Stomach (tissue), 9 donors: ENCODE results near the gene IL6ST. TPM values are rescaled to one million over a fixed set of nuclear protein-coding genes. Genes with fewer than 3 reads are reported as not detected.

Source experiments
- DNase-seq, 2 donors: peaks; one replicate each; pipeline versions ENCODE4 v3.0.0 to v3.0.0-alpha.2; 2013 to 2019
- H3K27ac ChIP-seq, 5 donors: fragments of 200-600 bp in 4 of 5; sonication (generic) in 4 of 5; one replicate each; pipeline ENCODE4 v1.5.1; 2013 to 2019; ENCODE audit warnings: mild to moderate bottlenecking in 1 of 5, moderate library complexity in 1 of 5
- H3K27me3 ChIP-seq, 3 donors: fragments of 200-600 bp; sonication (generic); one replicate each; pipeline ENCODE4 v1.5.1; 2017 to 2019; ENCODE audit warnings: mixed run types in 1 of 3
- H3K36me3 ChIP-seq, 4 donors: fragments of 200-600 bp; sonication (generic); 1 replicate in 3 of 4; 2 replicates in 1 of 4; pipeline ENCODE4 v1.5.1; 2016 to 2019
- H3K4me1 ChIP-seq, 4 donors: fragments of 200-600 bp; sonication (generic); one replicate each; pipeline ENCODE4 v1.5.1; 2016 to 2019
- H3K4me3 ChIP-seq, 4 donors: fragments of 200-600 bp; sonication (generic) in 3 of 4; one replicate each; pipeline ENCODE4 v1.5.1; 2016 to 2019; ENCODE audit warnings: mild to moderate bottlenecking in 1 of 4
- H3K9me3 ChIP-seq, 4 donors: fragments of 200-600 bp; sonication (generic); one replicate each; pipeline ENCODE4 v1.5.1; 2016 to 2019
- EP300 ChIP-seq: sonication (generic); formaldehyde crosslinking; IDR thresholded peaks from one replicate; pipeline ENCODE4 v1.6.1; 2017; ENCODE audit warnings: antibody characterized with exemption
- POLR2A ChIP-seq, 4 donors: fragments of 450-650 bp; IDR thresholded peaks; one replicate each; pipeline ENCODE4 v1.6.1; 2016; ENCODE audit warnings: antibody characterized with exemption in 4 of 4, control low read depth in 2 of 4, mild to moderate bottlenecking in 1 of 4, moderate library complexity in 1 of 4
- POLR2AphosphoS5 ChIP-seq, 3 donors: sonication (generic); formaldehyde crosslinking; IDR thresholded peaks; one replicate each; pipeline ENCODE4 v1.6.1; 2016; ENCODE audit warnings: antibody characterized with exemption in 3 of 3
- WGBS, 5 donors: extraction: QIAGEN DNeasy Blood & Tissue Kit in 3 of 5; methylation state at CpG; one replicate each; pipeline versions ENCODE4 v1.1.5 to v1.1.7; 2013 to 2018; 5-methylcytosine and 5-hydroxymethylcytosine counted together
- intact Hi-C: fragments of 100-400 bp; cut with DNase I; formaldehyde crosslinking; loops from one replicate; pipeline ENCODE4 v1.15.1; 2023; ENCODE audit warnings: low total_unique reads
- polyA plus RNA-seq, 3 donors: library from polyadenylated mRNA; stranded (reverse); fragments of 200-250 nt; gene quantifications; one replicate each; pipeline ENCODE4 v1.2.3, GENCODE V29; 2013
- total RNA-seq, 5 donors: library from RNA; depleted of rRNA; stranded (reverse); fragments of >200 nt; gene quantifications; one replicate each; pipeline versions ENCODE4 v1.1.0 to v1.2.3, GENCODE V29; 2014 to 2016
- TF ChIP-seq, protein P1 (sequence below), 7 experiments: fragments of 450-650 bp in 4 of 7; fragments of 200-600 bp in 3 of 7; sonication (generic) in 3 of 7; IDR thresholded peaks; one replicate each; pipeline ENCODE4 v1.5.1; 2016 to 2019; ENCODE audit warnings: antibody characterized with exemption in 7 of 7, control low read depth in 2 of 7, mild to moderate bottlenecking in 1 of 7
- donor health status: healthy with polysubstance abuse.
- donor health status: Bipolar disorder and iron deficiency.
- donor health status: healthy.

IL6ST gene
- total and polyA plus RNA-seq, 8 donors: 18.5 to 466 (median 53.6) TPM

DNA sequence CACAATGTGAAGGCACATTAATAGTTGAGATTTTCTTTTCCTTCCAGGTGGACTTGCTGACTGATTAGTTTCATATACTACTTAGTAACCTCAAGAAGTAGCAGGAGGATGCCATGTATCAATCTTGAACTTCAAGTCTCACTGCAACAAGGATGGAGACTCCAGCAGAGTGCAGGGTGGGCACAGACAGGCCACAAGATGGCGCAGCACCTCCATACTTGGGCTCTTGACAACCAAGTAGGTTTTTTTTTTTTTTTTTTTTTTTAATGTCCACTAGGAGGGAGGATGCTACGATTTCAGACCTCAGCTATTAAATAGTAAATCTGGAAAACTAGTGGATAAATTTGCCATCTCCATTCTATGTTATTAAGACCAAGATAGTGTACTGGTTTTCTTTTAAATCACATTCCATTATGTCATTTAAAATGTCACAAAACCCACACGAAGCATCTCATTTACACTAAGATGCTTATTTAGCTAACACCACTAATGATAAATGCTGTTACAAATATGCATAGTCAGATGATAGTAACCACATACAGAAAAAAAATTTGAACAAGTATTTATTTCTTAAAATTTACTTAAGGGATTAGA, 58.6 kb downstream of the IL6ST start:
- peak; percentile 81 to 93 for DNase-seq
- TF ChIP-seq, protein P1, sequence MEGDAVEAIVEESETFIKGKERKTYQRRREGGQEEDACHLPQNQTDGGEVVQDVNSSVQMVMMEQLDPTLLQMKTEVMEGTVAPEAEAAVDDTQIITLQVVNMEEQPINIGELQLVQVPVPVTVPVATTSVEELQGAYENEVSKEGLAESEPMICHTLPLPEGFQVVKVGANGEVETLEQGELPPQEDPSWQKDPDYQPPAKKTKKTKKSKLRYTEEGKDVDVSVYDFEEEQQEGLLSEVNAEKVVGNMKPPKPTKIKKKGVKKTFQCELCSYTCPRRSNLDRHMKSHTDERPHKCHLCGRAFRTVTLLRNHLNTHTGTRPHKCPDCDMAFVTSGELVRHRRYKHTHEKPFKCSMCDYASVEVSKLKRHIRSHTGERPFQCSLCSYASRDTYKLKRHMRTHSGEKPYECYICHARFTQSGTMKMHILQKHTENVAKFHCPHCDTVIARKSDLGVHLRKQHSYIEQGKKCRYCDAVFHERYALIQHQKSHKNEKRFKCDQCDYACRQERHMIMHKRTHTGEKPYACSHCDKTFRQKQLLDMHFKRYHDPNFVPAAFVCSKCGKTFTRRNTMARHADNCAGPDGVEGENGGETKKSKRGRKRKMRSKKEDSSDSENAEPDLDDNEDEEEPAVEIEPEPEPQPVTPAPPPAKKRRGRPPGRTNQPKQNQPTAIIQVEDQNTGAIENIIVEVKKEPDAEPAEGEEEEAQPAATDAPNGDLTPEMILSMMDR (IDR thresholded peaks at IDR 0.05): peak in 5 of 7 experiments; percentile 35 to 81 (median 70)
- TF ChIP-seq POLR2A (IDR thresholded peaks at IDR 0.05): no peak

DNA sequence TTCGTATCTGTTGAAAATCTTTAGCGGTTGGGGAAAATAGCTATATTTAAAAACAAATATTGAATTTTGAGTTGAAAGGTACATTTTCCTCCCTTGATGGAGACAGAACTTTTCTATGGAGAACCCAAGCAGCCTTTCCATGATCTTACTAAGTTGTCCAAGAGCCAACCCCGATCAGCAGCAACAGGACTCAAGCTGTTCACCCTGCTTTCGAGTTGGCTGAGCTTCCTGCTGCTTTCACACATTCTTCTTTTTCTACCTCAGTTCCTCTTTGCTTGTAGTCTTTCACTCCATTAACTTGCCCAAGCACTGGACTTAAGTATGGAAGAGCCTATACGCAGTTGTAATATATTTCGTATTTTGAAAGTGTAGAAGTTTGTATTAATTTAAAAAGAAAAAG, 59.4 kb downstream of the IL6ST start:
- no peaks in the 10 kb centered on the region for H3K27me3 ChIP-seq
- DNase-seq: no peak
- no peak overlapping the region for H3K4me3 ChIP-seq
- peaks cover 4 to 36% (median 31%) of the 10 kb centered on the region in 4 donors for H3K36me3 ChIP-seq
- no peak overlapping the region for H3K27ac ChIP-seq
- no peaks in the 10 kb centered on the region for H3K9me3 ChIP-seq
- intact Hi-C loops: no loop called here
- WGBS, 5 donors: 85 to 95% (median 92%) methylated on average over 6 of the region's 6 CpGs
- TF ChIP-seq, protein P1 (IDR thresholded peaks at IDR 0.05): no peak
- TF ChIP-seq EP300 (no peak), POLR2AphosphoS5 (IDR thresholded peaks at IDR 0.05) (no peak), POLR2A (IDR thresholded peaks at IDR 0.05) (no peak)
- H3K4me1 ChIP-seq: peaks cover 0 to 23% (median 0%) of the 10 kb centered on the region in 4 donors

More for the DNA sequence above, 58.6 kb downstream of the IL6ST start:
- no peaks in the 10 kb centered on the region for H3K9me3 ChIP-seq
- intact Hi-C loops: no loop called here
- H3K4me3 ChIP-seq: no peak overlapping the region
- no peaks in the 10 kb centered on the region for H3K27me3 ChIP-seq
- H3K27ac ChIP-seq: no peak overlapping the region
- H3K4me1 ChIP-seq: peaks cover 0 to 23% (median 0%) of the 10 kb centered on the region in 4 donors
- 27 to 32% (median 30%) methylated on average over 3 of the region's 3 CpGs for WGBS, 5 donors
- peaks cover 8 to 44% (median 39%) of the 10 kb centered on the region in 4 donors for H3K36me3 ChIP-seq

DNA sequence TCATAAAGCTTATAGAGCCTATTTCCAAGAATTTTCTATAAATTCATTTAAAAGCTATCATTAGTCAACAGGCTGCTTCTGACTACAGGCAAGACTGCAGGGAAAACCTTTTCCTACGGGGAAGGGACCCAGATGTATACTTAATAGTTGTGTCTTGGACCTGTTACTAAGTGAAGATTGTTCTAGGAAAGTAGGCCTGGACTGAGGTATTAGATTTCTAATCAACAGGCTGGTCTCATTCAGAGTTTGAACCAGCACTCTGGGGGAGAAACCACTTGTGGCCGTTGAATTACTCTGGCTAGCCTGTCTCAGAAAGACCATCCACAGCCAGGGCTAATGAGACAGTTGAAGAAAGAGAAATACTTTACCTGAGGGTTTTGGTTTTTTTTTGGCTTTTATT, 60.0 kb downstream of the IL6ST start:
- intact Hi-C loops: loop anchor here (5.0 kb wide), 1 partner anchor 268 kb away; no protein-coding TSS in a partner anchor
- no peak for DNase-seq
- peak overlapping the region in 3 of 5 donors; percentile 22 to 43 (median 23) for H3K27ac ChIP-seq

DNA sequence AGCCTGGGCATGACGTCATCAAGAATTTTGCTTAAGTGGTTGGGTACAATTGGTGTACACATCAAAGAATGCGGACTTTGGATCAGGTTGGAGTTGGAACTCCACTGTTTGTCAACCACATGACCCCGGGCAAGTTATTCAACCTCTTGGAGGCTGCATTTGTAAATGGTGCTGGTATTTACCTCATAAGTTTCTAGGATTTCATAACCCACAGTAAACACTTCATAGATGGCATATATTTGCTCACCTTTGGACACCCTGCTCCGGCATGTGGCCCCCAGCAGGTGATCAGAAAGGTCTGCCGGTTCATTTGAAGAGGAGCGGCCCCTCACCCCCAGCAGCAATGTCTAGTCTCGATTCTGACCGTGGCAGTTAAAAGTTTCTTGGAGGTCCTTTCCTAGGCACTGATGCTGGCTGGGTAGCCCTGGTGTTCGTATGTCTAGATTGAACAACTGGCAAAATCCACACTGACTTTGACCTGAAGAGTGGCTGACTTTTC, 60.6 kb downstream of the IL6ST start:
- TF ChIP-seq, protein P1 (IDR thresholded peaks at IDR 0.05): no peak
- TF ChIP-seq POLR2AphosphoS5 (IDR thresholded peaks at IDR 0.05): peak in 1 of 3 donors; percentile 16
- Histone ChIP-seq H3K4me3 (no peak overlapping the region), H3K27me3 (no peaks in the 10 kb centered on the region), H3K4me1 (peaks cover 0 to 23% (median 0%) of the 10 kb centered on the region in 4 donors), H3K27ac (peak overlapping the region in 4 of 5 donors; percentile 14 to 53 (median 40)), H3K9me3 (no peaks in the 10 kb centered on the region), H3K36me3 (peaks cover 0 to 24% (median 20%) of the 10 kb centered on the region in 4 donors)
- 35 to 68% (median 50%) methylated on average over 9 of the region's 9 CpGs for WGBS, 5 donors
- peak; percentile 50 to 84 for DNase-seq
- intact Hi-C loops: loop anchor here (5.0 kb wide), 1 partner anchor 268 kb away; no protein-coding TSS in a partner anchor

More for the DNA sequence above, 60.0 kb downstream of the IL6ST start:
- H3K4me3 ChIP-seq: no peak overlapping the region
- TF ChIP-seq, protein P1 (IDR thresholded peaks at IDR 0.05): no peak
- TF ChIP-seq POLR2AphosphoS5 (IDR thresholded peaks at IDR 0.05): no peak
- no peak for TF ChIP-seq EP300
- TF ChIP-seq POLR2A (IDR thresholded peaks at IDR 0.05): no peak
- WGBS, 5 donors: 70 to 86% (median 82%) methylated on average over 2 of the region's 2 CpGs
- H3K4me1 ChIP-seq: peaks cover 0 to 23% (median 0%) of the 10 kb centered on the region in 4 donors
- H3K36me3 ChIP-seq: peaks cover 3 to 29% (median 25%) of the 10 kb centered on the region in 4 donors
- H3K27me3 ChIP-seq: no peaks in the 10 kb centered on the region
- H3K9me3 ChIP-seq: no peaks in the 10 kb centered on the region
